ENCODE results near the gene FBXO15.

FBXO15 gene

GRCh38 chr18:74152857-74153256 lies 5.2 kb upstream of the FBXO15 start:
- no peak for DNase-seq

- no peak for DNase-seq
These were observed 4.6 kb upstream of the FBXO15 start for GRCh38 chr18:74152270-74152669.

GRCh38 chr18:74149878-74150277 lies 2.2 kb upstream of the FBXO15 start:
- no peak for DNase-seq

GRCh38 chr18:74148543-74149070 lies 973 bp upstream of the FBXO15 start:
- no peak for DNase-seq

- no peak for DNase-seq
These were observed 199 bp downstream of the FBXO15 start for GRCh38 chr18:74147491-74147778.

GRCh38 chr18:74146756-74147155 lies 878 bp downstream of the FBXO15 start:
- DNase-seq, result no peak

GRCh38 chr18:74142252-74142651 lies 5.4 kb downstream of the FBXO15 start:
- DNase-seq, result no peak

GRCh38 chr18:74141667-74142066 lies 6.0 kb downstream of the FBXO15 start:
- DNase-seq, result no peak

GRCh38 chr18:74140582-74140981 lies 7.1 kb downstream of the FBXO15 start:
- DNase-seq, result peak; percentile 76

- DNase-seq, result peak; percentile 89
These were observed 7.7 kb downstream of the FBXO15 start for GRCh38 chr18:74139888-74140287.

GRCh38 chr18:74139411-74139810 lies 8.2 kb downstream of the FBXO15 start:
- DNase-seq, result no peak

- no peak for DNase-seq
These were observed 9.6 kb downstream of the FBXO15 start for GRCh38 chr18:74137920-74138538.

GRCh38 chr18:74132201-74132600 lies 15.4 kb downstream of the FBXO15 start:
- no peak for DNase-seq

GRCh38 chr18:74131124-74131523 lies 16.5 kb downstream of the FBXO15 start:
- no peak for DNase-seq

GRCh38 chr18:74128159-74128558 lies 19.5 kb downstream of the FBXO15 start:
- no peak for DNase-seq

GRCh38 chr18:74126684-74127655 lies 20.7 kb downstream of the FBXO15 start:
- no peak for DNase-seq

- DNase-seq, result no peak
These were observed 23.0 kb downstream of the FBXO15 start for GRCh38 chr18:74124642-74125041.

- no peak for DNase-seq
These were observed 24.4 kb downstream of the FBXO15 start for GRCh38 chr18:74123200-74123599.

- peak; percentile 33 for DNase-seq
These were observed 30.7 kb downstream of the FBXO15 start for GRCh38 chr18:74116633-74117554.

- no peak for DNase-seq
These were observed 32.6 kb downstream of the FBXO15 start for GRCh38 chr18:74115046-74115445.

- DNase-seq, result no peak
These were observed 33.5 kb downstream of the FBXO15 start for GRCh38 chr18:74114116-74114515.

GRCh38 chr18:74113711-74114110 lies 33.9 kb downstream of the FBXO15 start:
- DNase-seq, result no peak

GRCh38 chr18:74110976-74111375 lies 36.7 kb downstream of the FBXO15 start:
- DNase-seq, result no peak

Measured in MV-4-11 (cell line).